Mucosa of descending colon (tissue), 3 donors: Measurements from ENCODE around the gene UGGT1. TPM values are rescaled to one million over a fixed set of nuclear protein-coding genes. Genes with fewer than 3 reads are reported as not detected.

ENCODE experiments used
- ATAC-seq: fragments of 200-7000 bp; cut with Tn5 transposase; one replicate; pipeline ENCODE4 v1.9.1; 2020; ENCODE audit warnings: mild to moderate bottlenecking, moderate library complexity
- DNase-seq, 3 donors: peaks; one replicate each; pipeline ENCODE4 v3.0.0-alpha.2; 2020
- H3K36me3 ChIP-seq: fragments of 200-600 bp; one replicate; pipeline ENCODE4 v1.8.0; 2021; ENCODE audit warnings: low read depth, mild to moderate bottlenecking
- H3K4me1 ChIP-seq: fragments of 200-600 bp; one replicate; pipeline ENCODE4 v1.8.0; 2021; ENCODE audit warnings: low read depth, mild to moderate bottlenecking
- H3K4me3 ChIP-seq: fragments of 200-600 bp; one replicate; pipeline ENCODE4 v1.8.0; 2021; ENCODE audit warnings: mild to moderate bottlenecking
- H3K9me3 ChIP-seq: fragments of 200-600 bp; one replicate; pipeline ENCODE4 v1.8.0; 2021; ENCODE audit warnings: mild to moderate bottlenecking
- intact Hi-C, 2 donors: fragments of 100-400 bp; cut with DNase I in 1 of 2; cut with micrococcal nuclease in 1 of 2; formaldehyde crosslinking; loops; one replicate each; pipeline versions ENCODE4 v1.11.0 to v1.11.1; 2022; cut with DNase I, micrococcal nuclease
- total RNA-seq, 3 donors: library from RNA; stranded (reverse); fragmentation: NEBNext Ultra II Directional in 2 of 3; extraction: Animal tissue kit (Norgen Biotek cat#: 25700) in 2 of 3; gene quantifications; one replicate each; pipeline versions ENCODE4 v1.2.1 to v1.2.4, GENCODE V29; 2021 to 2023
- TF ChIP-seq, protein P1 (sequence below): fragments of 200-600 bp; IDR thresholded peaks from one replicate; pipeline ENCODE4 v1.8.0; 2022; ENCODE audit warnings: antibody characterized with exemption, mild to moderate bottlenecking
- donor health status: DM: no; HTN: no; CAD: no; lungs with moderate emphysema.
- donor health status: DM: no; HTN: no; CAD: no.
- donor health status: DM: no; HTN: yes; CAD: no.

The UGGT1 gene
- total RNA-seq, 3 donors from 2014 or later: 43.0 to 47.1 (median 43.9) TPM

DNA sequence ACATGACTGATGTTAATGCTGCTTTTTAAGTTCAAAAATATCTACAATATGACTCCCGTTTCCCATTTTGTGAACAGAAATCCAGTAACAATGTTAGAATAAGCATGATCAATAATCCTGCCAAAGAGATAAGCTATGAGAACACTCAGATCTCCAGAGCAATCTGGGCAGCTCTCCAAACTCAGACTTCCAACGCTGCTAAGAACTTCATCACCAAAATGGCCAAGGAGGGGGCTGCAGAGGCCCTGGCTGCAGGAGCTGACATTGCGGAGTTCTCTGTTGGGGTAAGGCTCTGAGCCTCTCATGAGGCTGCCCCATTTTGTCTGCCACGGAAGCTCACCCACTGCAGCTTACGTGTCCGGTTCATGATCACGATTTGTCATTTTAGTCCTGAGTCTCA, 68.4 kb downstream of the UGGT1 start:
- intact Hi-C loops: no loop called here
- ATAC-seq (no peak), DNase-seq (no peak)
- no peak overlapping the region for H3K4me3 ChIP-seq
- TF ChIP-seq, protein P1, sequence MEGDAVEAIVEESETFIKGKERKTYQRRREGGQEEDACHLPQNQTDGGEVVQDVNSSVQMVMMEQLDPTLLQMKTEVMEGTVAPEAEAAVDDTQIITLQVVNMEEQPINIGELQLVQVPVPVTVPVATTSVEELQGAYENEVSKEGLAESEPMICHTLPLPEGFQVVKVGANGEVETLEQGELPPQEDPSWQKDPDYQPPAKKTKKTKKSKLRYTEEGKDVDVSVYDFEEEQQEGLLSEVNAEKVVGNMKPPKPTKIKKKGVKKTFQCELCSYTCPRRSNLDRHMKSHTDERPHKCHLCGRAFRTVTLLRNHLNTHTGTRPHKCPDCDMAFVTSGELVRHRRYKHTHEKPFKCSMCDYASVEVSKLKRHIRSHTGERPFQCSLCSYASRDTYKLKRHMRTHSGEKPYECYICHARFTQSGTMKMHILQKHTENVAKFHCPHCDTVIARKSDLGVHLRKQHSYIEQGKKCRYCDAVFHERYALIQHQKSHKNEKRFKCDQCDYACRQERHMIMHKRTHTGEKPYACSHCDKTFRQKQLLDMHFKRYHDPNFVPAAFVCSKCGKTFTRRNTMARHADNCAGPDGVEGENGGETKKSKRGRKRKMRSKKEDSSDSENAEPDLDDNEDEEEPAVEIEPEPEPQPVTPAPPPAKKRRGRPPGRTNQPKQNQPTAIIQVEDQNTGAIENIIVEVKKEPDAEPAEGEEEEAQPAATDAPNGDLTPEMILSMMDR: no peak
- no peaks in the 10 kb centered on the region for H3K4me1 ChIP-seq
- H3K36me3 ChIP-seq: no peaks in the 10 kb centered on the region
- H3K9me3 ChIP-seq: no peaks in the 10 kb centered on the region

DNA sequence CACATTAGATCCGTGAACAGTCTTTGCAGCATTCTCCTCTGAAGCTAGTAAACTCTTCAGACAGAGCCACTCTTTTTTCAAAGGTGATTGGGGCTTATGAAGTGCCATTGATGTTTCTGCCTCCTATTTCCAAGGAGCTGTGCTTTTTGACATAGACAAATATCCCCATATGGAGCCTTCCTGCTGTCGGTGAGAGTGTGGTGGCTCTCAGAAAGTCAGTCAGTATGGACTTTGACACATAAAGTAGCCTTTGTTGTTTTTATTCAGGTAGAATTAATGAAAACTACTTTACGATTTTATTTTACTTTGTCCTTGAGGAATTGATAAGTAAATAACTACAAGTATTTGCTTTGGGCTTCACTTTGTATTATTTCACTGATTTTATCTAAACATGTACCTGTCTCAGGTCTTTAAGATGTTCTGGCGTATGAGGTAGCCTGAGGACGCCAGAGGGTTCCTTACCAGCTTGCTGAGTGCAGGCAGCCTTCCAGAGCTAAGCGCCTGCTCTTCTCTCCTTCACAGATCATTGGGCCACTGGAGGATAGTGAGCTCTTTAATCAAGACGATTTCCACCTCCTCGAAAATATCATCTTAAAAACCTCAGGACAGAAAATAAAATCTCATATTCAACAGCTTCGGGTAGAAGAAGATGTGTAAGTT, 69.7 kb downstream of the UGGT1 start:
- Histone ChIP-seq H3K4me3 (no peak overlapping the region), H3K36me3 (no peaks in the 10 kb centered on the region), H3K9me3 (no peaks in the 10 kb centered on the region), H3K4me1 (no peaks in the 10 kb centered on the region)
- no peak for DNase-seq
- intact Hi-C loops: no loop called here
- ATAC-seq: no peak
- TF ChIP-seq, protein P1: no peak

DNA sequence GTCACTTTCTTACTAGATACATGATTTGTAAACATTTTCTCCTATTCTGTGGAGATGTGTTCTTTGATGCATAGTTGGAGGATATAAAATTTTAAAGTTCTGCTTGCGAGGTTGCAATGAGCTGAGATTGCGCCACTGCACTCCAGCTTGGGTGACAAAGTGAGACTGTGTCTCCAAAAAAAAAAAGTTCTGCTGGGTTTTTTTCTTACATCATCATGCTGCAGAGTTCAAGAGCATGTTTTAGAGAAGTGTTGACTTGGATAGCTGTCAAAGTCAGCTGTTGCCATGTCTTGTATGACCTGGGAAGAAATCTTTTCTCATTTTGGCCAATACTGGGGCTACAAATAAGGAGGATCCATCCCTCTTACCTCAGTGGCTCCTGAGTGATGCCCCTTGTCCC, 71.3 kb downstream of the UGGT1 start:
- Histone ChIP-seq H3K4me3 (no peak overlapping the region), H3K4me1 (no peaks in the 10 kb centered on the region), H3K9me3 (no peaks in the 10 kb centered on the region), H3K36me3 (no peaks in the 10 kb centered on the region)
- TF ChIP-seq, protein P1: no peak
- DNase-seq (no peak), ATAC-seq (no peak)
- intact Hi-C loops: no loop called here

DNA sequence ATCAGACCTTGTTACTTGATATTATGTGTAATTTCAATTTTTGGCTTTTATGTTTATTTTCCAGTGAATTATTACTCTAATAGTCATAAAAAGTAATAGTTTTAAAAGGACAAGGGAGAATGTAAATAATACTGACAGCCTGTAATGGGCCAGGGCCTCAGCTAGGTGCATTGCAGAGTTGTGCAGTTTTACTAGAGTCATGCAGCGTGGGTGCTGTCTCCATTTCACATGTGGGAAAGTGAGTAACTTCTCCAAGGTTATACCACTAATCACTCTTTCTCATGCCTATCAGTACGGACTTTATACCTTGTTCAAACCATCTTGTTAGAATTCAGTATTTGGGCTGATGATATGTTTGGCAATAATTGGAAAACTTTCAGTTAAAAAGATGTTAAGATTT, 73.3 kb downstream of the UGGT1 start:
- Histone ChIP-seq H3K9me3 (no peaks in the 10 kb centered on the region), H3K36me3 (no peaks in the 10 kb centered on the region), H3K4me1 (no peaks in the 10 kb centered on the region), H3K4me3 (no peak overlapping the region)
- intact Hi-C loops: no loop called here
- DNase-seq (no peak), ATAC-seq (no peak)
- TF ChIP-seq, protein P1: no peak

DNA sequence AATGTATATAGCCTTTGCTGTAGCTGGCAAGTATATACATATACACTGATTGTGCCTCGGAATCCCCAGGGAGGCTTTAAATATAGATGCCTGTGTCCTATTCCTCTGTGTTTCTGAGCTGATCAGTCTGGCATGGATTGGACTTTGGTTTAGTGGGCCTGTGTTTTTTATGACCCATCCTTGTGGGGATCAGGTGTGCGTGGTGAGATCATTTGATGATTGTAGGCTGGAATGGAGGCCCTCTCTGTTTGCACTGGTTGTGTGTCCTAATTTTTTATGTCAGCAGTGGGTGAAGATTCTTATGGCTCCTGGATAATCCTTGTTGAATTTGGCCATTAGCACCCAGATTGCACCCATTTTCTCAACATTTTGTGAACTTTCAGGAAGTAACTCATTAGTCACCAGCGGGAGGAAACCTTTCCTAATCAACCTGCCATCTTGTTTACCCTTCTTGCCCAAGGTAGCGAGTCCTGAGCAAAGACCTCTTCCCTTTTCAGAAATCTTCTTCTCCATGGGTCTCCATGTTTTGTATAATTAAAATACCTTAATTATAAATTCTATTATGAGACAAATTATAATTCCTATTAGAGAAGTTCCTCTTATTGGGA, 75.8 kb downstream of the UGGT1 start:
- no peak for DNase-seq
- TF ChIP-seq, protein P1: no peak
- Histone ChIP-seq H3K4me3 (no peak overlapping the region), H3K4me1 (no peaks in the 10 kb centered on the region), H3K36me3 (no peaks in the 10 kb centered on the region), H3K9me3 (no peaks in the 10 kb centered on the region)
- intact Hi-C loops: no loop called here
- no peak for ATAC-seq
